Heart left ventricle (tissue), 13 donors: ENCODE data around the gene BLOC1S1.

Source experiments
- CTCF ChIP-seq, 12 donors: fragments of 200-600 bp; sonication (generic) in 4 of 12; IDR thresholded peaks; one replicate each; pipeline versions ENCODE4 v1.5.0 to v1.8.0; 2018 to 2022; ENCODE audit warnings: antibody characterized with exemption in 12 of 12, mild to moderate bottlenecking in 5 of 12
- POLR2A ChIP-seq, 2 donors: fragments of 450-650 bp; IDR thresholded peaks; one replicate each; pipeline ENCODE4 v1.6.1; 2017; ENCODE audit warnings: antibody characterized with exemption in 2 of 2, mild to moderate bottlenecking in 2 of 2, moderate library complexity in 2 of 2
- donor health status: ischemic (EF 13 %, LVEDD 7.1; RV severe dilation, severe dysfunction).
- donor health status: DM: no; HTN: yes; CAD: no.
- donor health status: DM: no; HTN: no; CAD: no.
- donor health status: ischemic (EF 25% LVEDD 6.9; RV normal size, moderate dysfunction).
- donor health status: ischemic (EF 25% LVEDD 5.7; RV mildly dilated, moderate dysfunction).
- donor health status: ischemic (EF 35%, LVEDD 5.7; RV mildly dilated, moderate dysfunction).
- donor health status: nonischemic (EF 11% LVEDD 7.7; RV severe dilation, severe dysfunction).
- donor health status: DM: yes; HTN: yes; CAD: no.
- donor health status: PGD.
- donor health status: ischemic (EF 29% LVEDD 5.4; RV normal size, mild dysfunction).
- donor health status: nonischemic (EF 23%, LVEDD 6.1; RV moderate dilation, normal function).

GRCh38 chr12:55717011-55718007 lies 1.5 kb downstream of the BLOC1S1 start:
- TF ChIP-seq CTCF (IDR thresholded peaks at IDR 0.05) (no peak), POLR2A (IDR thresholded peaks at IDR 0.05) (no peak)
